GM10266 (cell line): ENCODE measurements around the gene RNF8.
"Not testable (repeated sequence)": the region's sequence is repeated elsewhere in the genome, so short reads cannot be mapped to it uniquely, and the experiment has no call there.

Experiments used
- DNase-seq: peaks from one replicate; pipeline ENCODE4 v3.0.0; 2012; ENCODE audit errors: extremely low spot score
- CTCF ChIP-seq: IDR thresholded peaks from 2 replicates; pipeline ENCODE4 v1.5.1; 2012; ENCODE audit warnings: mild to moderate bottlenecking, low read depth; ENCODE audit not compliant: control insufficient read depth, insufficient read depth; ENCODE audit errors: missing control alignments

The RNF8 gene

GRCh38 chr6:37389857-37390256 lies 36.1 kb downstream of the RNF8 start:
- no peak for DNase-seq
- no peak for TF ChIP-seq CTCF

- DNase-seq, result no peak
- no peak for TF ChIP-seq CTCF
Observed at GRCh38 chr6:37391120-37391519, 37.3 kb downstream of the RNF8 start.

- DNase-seq, result no peak
- TF ChIP-seq CTCF, result no peak
Observed at GRCh38 chr6:37392821-37393220, 39.0 kb downstream of the RNF8 start.

GRCh38 chr6:37393381-37393929 lies 39.7 kb downstream of the RNF8 start:
- no peak for DNase-seq
- no peak for TF ChIP-seq CTCF

- TF ChIP-seq CTCF, result no peak
- no peak for DNase-seq
Observed at GRCh38 chr6:37396571-37397180, 42.9 kb downstream of the RNF8 start.

GRCh38 chr6:37399131-37399530 lies 45.3 kb downstream of the RNF8 start:
- no peak for TF ChIP-seq CTCF
- no peak for DNase-seq

GRCh38 chr6:37399795-37400490 lies 46.2 kb downstream of the RNF8 start:
- no peak for TF ChIP-seq CTCF
- no peak for DNase-seq

- DNase-seq, result not testable (repeated sequence)
Observed at GRCh38 chr6:37401658-37402057, 47.9 kb downstream of the RNF8 start.
